H1 (cell line): ENCODE measurements around the gene RNF43. TPM values are rescaled to one million over a fixed set of nuclear protein-coding genes. Genes with fewer than 3 reads are reported as not detected.
A peak's percentile ranks its signal among the peaks of the same experiment; 100 is the strongest.

ENCODE experiments used
- CTCF ChIA-PET: fragments of 300-600 bp; sonication (Branson Sonifier 250); formaldehyde crosslinking; loops from one replicate; lab custom pipeline; 2021; ENCODE audit not compliant: partially characterized antibody; lab: Charles Lee
- POLR2A ChIA-PET: fragments of 300-600 bp; sonication (Branson Sonifier 250); formaldehyde crosslinking; loops from one replicate; lab custom pipeline; 2021; ENCODE audit warnings: inconsistent platforms; ENCODE audit not compliant: partially characterized antibody; lab: Charles Lee
- DNase-seq, 2 experiments: peaks; one replicate each; pipeline versions ENCODE4 v3.0.0 to v3.0.0-alpha.2; 2010 to 2022; ENCODE audit warnings: low spot score in 2 of 2, low read depth in 1 of 2, mixed read lengths in 1 of 2
- FAIRE-seq: peaks from 2 replicates; lab custom pipeline; 2011; peaks lifted over from hg19 to GRCh38; lab: Jason Lieb, UNC
- H2AFZ ChIP-seq: 2 replicates; pipeline ENCODE4 v1.8.1; 2012; ENCODE audit warnings: low read length, inconsistent platforms
- H2AK5ac ChIP-seq: 2 replicates; pipeline ENCODE4 v1.6.1; 2013; ENCODE audit warnings: low read depth, low read length
- H2BK120ac ChIP-seq: replicated peaks from 2 replicates; pipeline ENCODE3; 2013; ENCODE audit warnings: low read depth, low read length, inconsistent platforms
- H2BK12ac ChIP-seq: 2 replicates; pipeline ENCODE4 v1.6.1; 2013; ENCODE audit warnings: low read depth, low read length
- H2BK15ac ChIP-seq: 2 replicates; pipeline ENCODE4 v1.6.1; 2013; ENCODE audit warnings: low read length
- H2BK20ac ChIP-seq: 2 replicates; pipeline ENCODE4 v1.6.1; 2013; ENCODE audit warnings: low read length
- H2BK5ac ChIP-seq: 2 replicates; pipeline ENCODE4 v1.6.1; 2013; ENCODE audit warnings: low read depth, low read length
- H3K14ac ChIP-seq: 2 replicates; pipeline ENCODE4 v1.6.1; 2013; ENCODE audit warnings: inconsistent platforms; ENCODE audit not compliant: insufficient read length
- H3K18ac ChIP-seq: 2 replicates; pipeline ENCODE4 v1.6.1; 2013; ENCODE audit warnings: low read length; ENCODE audit errors: extremely low read depth
- H3K23ac ChIP-seq: 2 replicates; pipeline ENCODE4 v1.6.1; 2013; ENCODE audit warnings: inconsistent platforms; ENCODE audit not compliant: insufficient read length
- H3K23me2 ChIP-seq: 2 replicates; pipeline ENCODE4 v1.6.1; 2013; ENCODE audit warnings: low read depth, low read length
- H3K27ac ChIP-seq: 2 replicates; pipeline ENCODE4 v1.6.1; 2011; ENCODE audit warnings: low read depth, low read length, inconsistent platforms
- H3K27me3 ChIP-seq, 4 experiments: replicated peaks in 1 of 4; 1 replicate in 1 of 4; 2 replicates in 3 of 4; pipeline versions ENCODE4 v1.6.1 to v1.8.1; 2011 to 2013; ENCODE audit warnings: low read length in 3 of 4, mild to moderate bottlenecking in 3 of 4, inconsistent platforms in 2 of 4, mixed read lengths in 2 of 4, moderate library complexity in 1 of 4; ENCODE audit not compliant: control insufficient read depth in 3 of 4, insufficient read depth in 3 of 4; ENCODE audit errors: extremely low read depth in 1 of 4
- H3K36me3 ChIP-seq, 4 experiments: 2 replicates each; pipeline versions ENCODE4 v1.6.1 to v1.8.1; 2011 to 2013; ENCODE audit warnings: mild to moderate bottlenecking in 4 of 4, low read length in 3 of 4, moderate library complexity in 2 of 4, control low read depth in 1 of 4, inconsistent platforms in 1 of 4; ENCODE audit not compliant: insufficient read depth in 4 of 4, control insufficient read depth in 2 of 4
- H3K4ac ChIP-seq: replicated peaks from 2 replicates; pipeline ENCODE3; 2013; ENCODE audit warnings: low read length, low read depth, mixed read lengths, inconsistent platforms; ENCODE audit not compliant: insufficient read length
- H3K4me1 ChIP-seq, 4 experiments: replicated peaks in 1 of 4; 1 replicate in 1 of 4; 2 replicates in 3 of 4; pipeline versions ENCODE4 v1.6.1 to v1.8.1; 2011 to 2013; ENCODE audit warnings: low read length in 3 of 4, inconsistent platforms in 2 of 4, mixed read lengths in 1 of 4; ENCODE audit not compliant: insufficient read depth in 4 of 4, control insufficient read depth in 3 of 4
- H3K4me2 ChIP-seq, 2 experiments: 2 replicates each; pipeline versions ENCODE4 v1.6.1 to v1.8.1; 2011 to 2013; ENCODE audit warnings: low read depth in 2 of 2, low read length in 2 of 2, control low read depth in 1 of 2, inconsistent platforms in 1 of 2, mild to moderate bottlenecking in 1 of 2; ENCODE audit not compliant: insufficient read depth in 1 of 2
- H3K4me3 ChIP-seq, 4 experiments: fragments of 200-600, 300-600 bp in 1 of 4; sonication (generic), shearing (Covaris generic), sonication (Bioruptor Twin) in 1 of 4; 2 replicates each; pipeline versions ENCODE4 v1.5.1 to v1.8.1; 2011 to 2016; ENCODE audit warnings: low read length in 4 of 4, low read depth in 3 of 4, control low read depth in 2 of 4, inconsistent platforms in 2 of 4, mild to moderate bottlenecking in 2 of 4, mixed read lengths in 1 of 4, moderate library complexity in 1 of 4; ENCODE audit not compliant: insufficient read depth in 2 of 4; ENCODE audit errors: extremely low read depth in 1 of 4
- H3K56ac ChIP-seq: replicated peaks from 2 replicates; pipeline ENCODE3; 2013; ENCODE audit warnings: low read depth, mild to moderate bottlenecking, mixed read lengths, low read length, inconsistent platforms; ENCODE audit not compliant: insufficient read length
- H3K79me1 ChIP-seq: 2 replicates; pipeline ENCODE4 v1.6.1; 2013; ENCODE audit warnings: low read depth, low read length, control low read depth
- H3K79me2 ChIP-seq, 2 experiments: 2 replicates each; pipeline versions ENCODE4 v1.6.1 to v1.8.1; 2012 to 2013; ENCODE audit warnings: low read length in 2 of 2, mild to moderate bottlenecking in 2 of 2, inconsistent platforms in 1 of 2; ENCODE audit not compliant: insufficient read depth in 2 of 2, control insufficient read depth in 1 of 2
- H3K9ac ChIP-seq, 4 experiments: replicated peaks in 1 of 4; 1 replicate in 1 of 4; 2 replicates in 3 of 4; pipeline versions ENCODE4 v1.6.1 to v1.8.1; 2011 to 2013; ENCODE audit warnings: low read depth in 3 of 4, low read length in 3 of 4, control low read depth in 2 of 4, mild to moderate bottlenecking in 2 of 4, moderate library complexity in 2 of 4, inconsistent platforms in 1 of 4; ENCODE audit errors: extremely low read depth in 1 of 4
- H3K9me3 ChIP-seq, 2 experiments: 2 replicates each; pipeline versions ENCODE4 v1.6.1 to v1.8.1; 2012 to 2013; ENCODE audit warnings: mild to moderate bottlenecking in 2 of 2, moderate library complexity in 2 of 2, control low read depth in 1 of 2, inconsistent platforms in 1 of 2, low read depth in 1 of 2, low read length in 1 of 2, mixed read lengths in 1 of 2; ENCODE audit not compliant: insufficient read depth in 2 of 2
- H4K20me1 ChIP-seq, 2 experiments: replicated peaks in 1 of 2; 2 replicates each; pipeline versions ENCODE3 to v1.8.1; 2011 to 2013; ENCODE audit warnings: inconsistent platforms in 2 of 2, low read length in 2 of 2, mild to moderate bottlenecking in 1 of 2; ENCODE audit not compliant: insufficient read depth in 2 of 2, control insufficient read depth in 1 of 2
- H4K5ac ChIP-seq: 2 replicates; pipeline ENCODE4 v1.6.1; 2013; ENCODE audit warnings: low read length, low read depth, mixed read lengths, inconsistent platforms; ENCODE audit not compliant: insufficient read length
- H4K8ac ChIP-seq: 2 replicates; pipeline ENCODE4 v1.8.0; 2013; ENCODE audit warnings: mild to moderate bottlenecking, moderate library complexity, low read length, inconsistent platforms; ENCODE audit not compliant: insufficient read depth; ENCODE audit errors: extremely low read depth
- H4K91ac ChIP-seq: replicated peaks from 2 replicates; pipeline ENCODE3; 2013; ENCODE audit warnings: low read length, mixed read lengths, inconsistent platforms; ENCODE audit not compliant: insufficient read length
- ASH2L ChIP-seq: fragments of 200-600, 300-600 bp; sonication (generic); IDR thresholded peaks from one replicate; pipeline ENCODE4 v1.7.1; 2017; ENCODE audit warnings: low read length
- JUND ChIP-seq: IDR thresholded peaks from 2 replicates; pipeline ENCODE4 v1.6.1; 2011; ENCODE audit warnings: mild to moderate bottlenecking, improper control_type of control experiment, low read length
- KDM4A ChIP-seq: IDR thresholded peaks from one replicate; pipeline ENCODE4 v1.7.1; 2012; ENCODE audit warnings: low read depth, mild to moderate bottlenecking, moderate library complexity, low read length, inconsistent platforms; ENCODE audit not compliant: severe bottlenecking
- RFX5 ChIP-seq: IDR thresholded peaks from 2 replicates; pipeline ENCODE4 v1.6.1; 2011; ENCODE audit warnings: low read depth, low read length, improper control_type of control experiment, borderline replicate concordance
- YY1 ChIP-seq: IDR thresholded peaks from 2 replicates; pipeline ENCODE4 v1.6.1; 2011; ENCODE audit warnings: low read depth, mild to moderate bottlenecking, low read length
- WGBS, 2 experiments: shearing (Covaris generic) in 1 of 2; methylation state at CpG; one replicate each; pipeline versions ENCODE4 v1.1.6 to v1.1.7; 2013 to 2015; ENCODE audit warnings: low lambda C conversion rate in 2 of 2, mixed read lengths in 2 of 2, inconsistent platforms in 1 of 2, low coverage in 1 of 2, missing lambda C conversion rate in 1 of 2; ENCODE audit not compliant: insufficient replicate concordance in 2 of 2, insufficient coverage in 1 of 2, insufficient read length in 1 of 2; ENCODE audit errors: extremely low coverage in 1 of 2, missing lambda C conversion rate in 1 of 2; 5-methylcytosine and 5-hydroxymethylcytosine counted together
- polyA plus RNA-seq, 7 experiments: library from polyadenylated mRNA; depleted of rRNA in 3 of 7; stranded (reverse) in 5 of 7; unstranded in 2 of 7; fragments of >200 nt in 5 of 7; fragments of 200-250 nt in 2 of 7; gene quantifications; 1 replicate in 5 of 7; 2 replicates in 1 of 7; 4 replicates in 1 of 7; pipeline versions ENCODE4 v1.2.1 to v1.2.3, GENCODE V29; 2011 to 2013; ENCODE audit warnings: missing spikeins in 2 of 7, mixed read lengths in 2 of 7
- total RNA-seq: library from RNA; stranded (reverse); fragmentation: NEBNext Ultra II Directional; extraction: Animal tissue kit (Norgen Biotek cat#: 25700); gene quantifications from 2 replicates; pipeline ENCODE4 v1.2.1, GENCODE V29; 2021
- TF ChIP-seq, protein P1 (sequence below): IDR thresholded peaks from 2 replicates; pipeline ENCODE4 v1.6.1; 2012; ENCODE audit warnings: inconsistent platforms

RNF43 gene
- total and polyA plus RNA-seq, 2 of the 8 experiments (the other 6 are each of a cell fraction or from before 2014, with no cell fraction given) = 0.89 to 1.5 TPM

DNA sequence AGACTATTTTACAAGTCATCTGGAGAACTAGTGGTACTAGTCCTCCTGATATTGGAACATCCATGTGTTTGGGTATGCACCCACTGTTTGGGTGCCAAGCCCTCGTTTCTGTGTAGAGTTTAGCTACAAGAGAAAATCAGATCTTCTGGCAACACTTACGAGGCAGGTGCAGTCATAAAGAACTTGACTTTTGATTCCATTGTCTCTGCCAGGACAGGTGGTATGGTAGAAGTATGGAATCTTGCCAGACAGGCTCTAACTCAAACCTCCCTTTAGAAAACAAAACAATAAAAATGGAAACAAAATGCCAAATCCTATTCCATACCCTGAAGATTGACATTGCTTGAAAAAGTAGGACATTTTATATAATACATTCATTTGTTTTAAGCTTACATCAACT lies 16.0 kb downstream of the RNF43 start:
- Histone ChIP-seq H3K4me3 (no peak overlapping the region), H3K79me2 (no peaks in the 10 kb centered on the region), H2AFZ (no peak overlapping the region), H3K79me1 (no peaks in the 10 kb centered on the region), H4K20me1 (peaks cover 0 to 2% of the 10 kb centered on the region in 2 experiments), H3K9ac (no peak overlapping the region), H2AK5ac (no peak overlapping the region), H4K8ac (no peak overlapping the region), H3K27me3 (peaks cover 19 to 50% (median 38%) of the 10 kb centered on the region in 4 experiments; a peak in 6 of 7 replicates), H3K4ac (no peak overlapping the region), H3K56ac (no peak overlapping the region), H3K18ac (no peak overlapping the region), H3K36me3 (no peaks in the 10 kb centered on the region), H4K5ac (no peak overlapping the region), H3K4me2 (no peak overlapping the region), H2BK120ac (no peak overlapping the region), H3K23ac (no peak overlapping the region), H3K9me3 (no peaks in the 10 kb centered on the region), H3K27ac (no peak overlapping the region), H3K14ac (no peak overlapping the region), H2BK20ac (no peak overlapping the region), H3K4me1 (peaks cover 2 to 12% (median 8%) of the 10 kb centered on the region in 4 experiments; a peak in 4 of 7 replicates), H2BK12ac (no peak overlapping the region), H3K23me2 (no peaks in the 10 kb centered on the region), H2BK5ac (no peak overlapping the region), H4K91ac (no peak overlapping the region), H2BK15ac (no peak overlapping the region)
- POLR2A ChIA-PET = no interaction called here
- 83% methylated on average over 2 of the region's 2 CpGs; no CpG with 5 or more reads in 1 of the 2 experiments for WGBS, 2 experiments
- DNase-seq = no peak
- peak; percentile 28 for FAIRE-seq
- CTCF ChIA-PET = interaction anchor here (1.3 kb wide), 1 partner anchor 16 kb away, joined by 6 read pairs; the partner anchor contains the start of gene RNF43
- TF ChIP-seq KDM4A (no peak), YY1 (no peak), ASH2L (no peak), RFX5 (no peak), JUND (no peak)
- TF ChIP-seq, protein P1, sequence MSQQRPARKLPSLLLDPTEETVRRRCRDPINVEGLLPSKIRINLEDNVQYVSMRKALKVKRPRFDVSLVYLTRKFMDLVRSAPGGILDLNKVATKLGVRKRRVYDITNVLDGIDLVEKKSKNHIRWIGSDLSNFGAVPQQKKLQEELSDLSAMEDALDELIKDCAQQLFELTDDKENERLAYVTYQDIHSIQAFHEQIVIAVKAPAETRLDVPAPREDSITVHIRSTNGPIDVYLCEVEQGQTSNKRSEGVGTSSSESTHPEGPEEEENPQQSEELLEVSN = no peak
